GM20000 (cell line): ENCODE data around the gene ZFP92.
"Not testable (repeated sequence)": the region's sequence is repeated elsewhere in the genome, so short reads cannot be mapped to it uniquely, and the experiment has no call there.

Source experiments
- DNase-seq: peaks from one replicate; pipeline ENCODE4 v3.0.0; 2012; ENCODE audit warnings: low spot score
- TF ChIP-seq, protein P1 (sequence below): IDR thresholded peaks from 2 replicates; pipeline ENCODE4 v1.5.1; 2012; ENCODE audit warnings: mild to moderate bottlenecking, control low read depth; ENCODE audit errors: extremely low read depth, missing control alignments

ZFP92 gene

DNA sequence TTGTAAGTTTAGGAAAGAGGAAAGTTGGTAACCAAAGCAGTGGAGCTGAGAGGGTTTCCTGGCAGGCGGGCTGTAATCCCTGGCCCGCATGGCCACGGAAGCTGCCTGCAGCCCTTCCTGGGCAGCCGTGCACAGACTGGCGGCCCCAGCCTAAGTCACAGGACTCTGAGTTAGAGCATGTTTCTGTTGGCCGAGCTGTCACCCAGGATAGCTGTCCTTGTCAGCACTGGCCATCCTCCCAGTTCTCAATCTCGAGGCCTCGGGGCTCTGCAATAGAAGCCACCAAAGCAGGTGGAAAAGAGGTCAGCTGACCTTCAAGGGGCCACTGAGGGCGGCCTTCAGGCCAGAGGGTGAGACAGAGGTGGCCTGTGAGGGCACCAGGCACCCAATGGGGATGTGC lies 30.6 kb upstream of the ZFP92 start:
- DNase-seq = no peak
- TF ChIP-seq, protein P1, sequence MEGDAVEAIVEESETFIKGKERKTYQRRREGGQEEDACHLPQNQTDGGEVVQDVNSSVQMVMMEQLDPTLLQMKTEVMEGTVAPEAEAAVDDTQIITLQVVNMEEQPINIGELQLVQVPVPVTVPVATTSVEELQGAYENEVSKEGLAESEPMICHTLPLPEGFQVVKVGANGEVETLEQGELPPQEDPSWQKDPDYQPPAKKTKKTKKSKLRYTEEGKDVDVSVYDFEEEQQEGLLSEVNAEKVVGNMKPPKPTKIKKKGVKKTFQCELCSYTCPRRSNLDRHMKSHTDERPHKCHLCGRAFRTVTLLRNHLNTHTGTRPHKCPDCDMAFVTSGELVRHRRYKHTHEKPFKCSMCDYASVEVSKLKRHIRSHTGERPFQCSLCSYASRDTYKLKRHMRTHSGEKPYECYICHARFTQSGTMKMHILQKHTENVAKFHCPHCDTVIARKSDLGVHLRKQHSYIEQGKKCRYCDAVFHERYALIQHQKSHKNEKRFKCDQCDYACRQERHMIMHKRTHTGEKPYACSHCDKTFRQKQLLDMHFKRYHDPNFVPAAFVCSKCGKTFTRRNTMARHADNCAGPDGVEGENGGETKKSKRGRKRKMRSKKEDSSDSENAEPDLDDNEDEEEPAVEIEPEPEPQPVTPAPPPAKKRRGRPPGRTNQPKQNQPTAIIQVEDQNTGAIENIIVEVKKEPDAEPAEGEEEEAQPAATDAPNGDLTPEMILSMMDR = no peak

DNA sequence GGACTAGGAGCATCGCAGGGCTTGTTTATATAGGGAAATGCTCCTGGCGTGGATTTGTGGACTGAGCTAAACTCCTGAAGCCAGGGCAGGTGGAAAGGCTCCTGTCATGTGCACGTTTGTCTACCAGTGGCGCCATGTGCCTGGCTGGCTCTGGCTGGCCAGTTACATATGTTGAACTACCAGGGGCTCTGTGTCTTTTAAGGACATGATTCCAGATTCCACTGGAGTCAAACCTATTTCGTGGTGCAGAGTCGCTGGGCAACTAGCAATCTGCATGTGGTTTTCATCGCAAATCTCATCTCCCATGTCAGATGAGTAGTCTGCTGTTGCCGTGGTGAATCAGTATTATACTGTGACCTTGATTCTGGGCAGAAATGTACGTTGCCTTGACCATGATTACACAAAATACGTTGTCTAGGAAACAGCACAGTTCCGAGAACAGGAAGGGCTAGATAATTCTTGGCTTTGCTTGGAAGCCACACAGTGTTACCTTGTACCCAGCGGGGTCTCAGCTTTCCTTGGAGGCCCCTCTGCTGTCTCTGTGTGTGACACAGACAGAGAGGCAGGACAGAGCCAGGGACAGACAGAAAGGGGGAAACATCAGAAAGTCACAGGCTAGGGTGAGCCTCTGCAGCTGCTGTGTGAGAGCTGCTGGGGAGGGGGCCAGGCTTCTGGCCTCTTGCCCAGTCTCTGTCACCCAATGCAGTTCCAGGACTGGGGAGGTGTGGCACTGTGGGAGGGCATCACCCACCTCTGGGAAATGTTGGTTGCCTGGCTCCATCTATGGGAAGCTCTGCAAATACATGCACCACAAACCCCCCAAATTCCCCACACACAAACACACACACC lies 29.4 kb upstream of the ZFP92 start:
- DNase-seq = no peak
- TF ChIP-seq, protein P1 = no peak

DNA sequence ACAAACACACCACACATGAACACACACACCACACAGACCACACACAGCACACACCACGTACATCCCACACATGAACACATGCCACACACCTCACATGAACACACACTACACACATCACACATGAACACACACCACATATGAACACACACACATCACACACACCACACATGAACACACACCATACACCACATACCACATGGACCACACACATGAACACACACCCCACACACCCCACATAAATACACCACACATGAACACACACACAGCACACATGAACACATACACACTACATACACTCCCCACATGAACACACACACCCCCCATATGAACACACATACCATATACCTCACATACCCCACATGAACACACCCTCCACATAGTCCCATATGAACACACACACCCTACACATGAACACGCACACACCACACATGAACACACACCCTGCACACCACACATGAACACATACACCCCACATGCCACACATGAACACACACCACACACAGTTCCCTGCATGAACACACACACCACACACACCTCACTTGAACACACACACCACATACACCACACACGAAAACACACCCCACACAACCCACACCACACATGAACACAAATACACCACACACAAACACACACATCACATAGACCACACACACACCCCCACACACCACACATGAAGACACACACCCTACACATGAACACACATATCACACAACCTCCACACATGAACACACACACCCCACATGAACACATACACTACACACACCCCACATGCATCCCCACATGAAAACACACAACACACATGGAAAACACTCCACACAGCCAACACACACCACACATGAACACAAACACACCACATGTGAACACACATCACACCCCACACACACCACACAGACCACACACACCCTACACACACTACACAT lies 28.4 kb upstream of the ZFP92 start:
- TF ChIP-seq, protein P1 = no peak
- DNase-seq = no peak

DNA sequence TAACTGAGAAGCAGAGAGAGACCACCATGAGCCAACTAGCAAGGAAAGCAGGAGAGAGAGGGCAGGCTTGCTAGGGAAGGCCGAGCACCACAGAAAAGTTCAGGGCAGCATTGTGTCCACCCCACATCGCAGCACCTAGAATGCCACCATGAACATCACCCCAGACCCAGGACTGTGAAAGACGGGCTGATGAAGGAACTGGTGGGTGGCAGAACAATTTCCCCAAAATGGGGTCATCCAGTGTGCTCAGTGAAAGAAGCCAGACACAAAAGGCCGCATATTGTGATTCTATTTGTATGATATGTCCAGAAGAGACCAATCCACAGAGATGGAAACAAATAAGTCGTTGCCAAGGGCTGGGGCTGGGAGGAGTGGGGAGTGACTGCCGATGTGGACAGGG lies 26.9 kb upstream of the ZFP92 start:
- TF ChIP-seq, protein P1 = no peak

DNA sequence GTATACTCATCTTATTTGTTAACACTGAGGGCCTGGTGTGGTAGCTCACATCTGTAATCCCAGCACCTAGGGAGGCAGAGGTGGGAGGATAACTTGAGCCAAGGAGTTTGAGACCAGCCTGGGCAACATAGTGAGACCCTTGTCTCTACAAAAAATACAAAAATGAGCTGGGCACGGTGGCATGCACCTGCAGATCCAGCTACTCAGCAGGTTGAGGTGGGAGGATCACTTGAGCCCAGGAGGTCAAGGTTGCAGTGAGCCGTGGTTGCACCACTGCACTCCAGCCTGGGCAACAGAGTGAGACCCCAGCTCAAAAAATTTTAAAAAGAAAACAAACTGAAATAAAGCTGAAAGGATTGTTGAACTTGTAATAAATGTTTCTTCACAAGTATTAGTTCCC lies 26.3 kb upstream of the ZFP92 start:
- not testable (repeated sequence) for DNase-seq

More for the DNA sequence above, 26.9 kb upstream of the ZFP92 start:
- DNase-seq = no peak

DNA sequence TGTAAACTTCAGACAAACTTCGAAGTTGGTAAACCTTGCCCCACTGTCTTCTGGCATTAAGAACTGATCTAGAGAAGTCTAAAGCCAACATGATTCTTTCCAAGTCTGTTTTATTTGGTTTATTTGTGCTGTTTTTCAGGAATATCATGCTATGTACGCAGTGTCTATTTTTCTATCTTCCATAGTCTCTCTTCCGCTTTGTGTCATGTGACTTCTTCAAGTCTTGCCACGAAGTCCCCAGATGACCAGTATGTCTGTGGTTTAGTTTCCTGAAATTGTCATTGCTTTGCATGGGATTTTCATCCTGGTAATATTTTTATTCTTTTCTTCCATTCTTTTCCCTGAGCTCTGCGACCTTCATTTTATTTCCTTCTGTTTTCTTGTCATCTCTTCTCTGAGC lies 25.2 kb upstream of the ZFP92 start:
- TF ChIP-seq, protein P1 = no peak
- DNase-seq = no peak

DNA sequence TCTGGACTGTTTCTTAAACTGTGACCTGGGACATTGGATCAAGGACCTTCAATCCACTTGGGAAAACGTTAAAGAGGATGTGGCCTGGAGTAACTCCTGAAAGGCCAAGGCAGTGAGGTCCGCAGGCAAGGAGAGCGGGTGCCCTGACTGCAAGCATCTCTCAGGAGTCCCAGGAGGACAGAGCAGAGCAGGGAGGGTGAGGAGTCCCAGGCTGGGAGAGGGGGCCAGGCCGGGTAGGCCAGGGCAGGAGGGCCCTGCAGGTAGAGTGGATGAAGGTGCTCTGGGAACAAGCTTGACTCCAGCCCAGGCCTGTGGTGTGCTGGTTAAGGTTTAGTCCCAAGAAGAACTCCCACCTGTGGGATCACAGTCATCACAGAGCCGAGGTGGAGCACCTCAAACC lies 23.9 kb upstream of the ZFP92 start:
- TF ChIP-seq, protein P1 = no peak
- DNase-seq = no peak
